Neural cell (in vitro differentiated cells): ENCODE measurements around the gene MAP3K7. TPM values are rescaled to one million over a fixed set of nuclear protein-coding genes. Genes with fewer than 3 reads are reported as not detected.

ENCODE experiments used
- H2AFZ ChIP-seq: fragments of 200-600, 300-800 bp; sonication (generic), shearing (Covaris generic); 2 replicates; pipeline ENCODE4 v1.6.0; 2014; ENCODE audit warnings: low read depth, mild to moderate bottlenecking, antibody characterized with exemption, low read length, moderate library complexity
- H3F3A ChIP-seq: fragments of 200-600 bp; shearing (Covaris generic); 2 replicates; pipeline ENCODE4 v1.6.1; 2016; ENCODE audit warnings: mild to moderate bottlenecking, moderate library complexity, mixed read lengths, antibody characterized with exemption, low read length; ENCODE audit not compliant: insufficient read depth, poor library complexity, severe bottlenecking
- H3K27ac ChIP-seq: fragments of 200-600, 300-800 bp; sonication (generic), shearing (Covaris generic); 2 replicates; pipeline ENCODE4 v1.5.1; 2014; ENCODE audit warnings: mild to moderate bottlenecking, low read length, moderate library complexity
- H3K27me3 ChIP-seq: fragments of 300-800, 200-600 bp; sonication (generic), shearing (Covaris generic); 2 replicates; pipeline ENCODE4 v1.6.0; 2014; ENCODE audit warnings: mild to moderate bottlenecking, low read depth, low read length, moderate library complexity; ENCODE audit not compliant: insufficient read depth
- H3K36me3 ChIP-seq: fragments of 300-800, 200-600 bp; sonication (generic), shearing (Covaris generic); 2 replicates; pipeline ENCODE4 v1.5.1; 2014; ENCODE audit warnings: mild to moderate bottlenecking, antibody characterized with exemption, low read length, moderate library complexity; ENCODE audit not compliant: insufficient read depth
- H3K4me2 ChIP-seq: fragments of 300-800, 200-600 bp; sonication (generic), shearing (Covaris generic); 2 replicates; pipeline ENCODE4 v1.6.0; 2014; ENCODE audit warnings: mild to moderate bottlenecking, low read length
- H3K4me3 ChIP-seq: fragments of 300-800, 200-600 bp; sonication (generic), shearing (Covaris generic); 2 replicates; pipeline ENCODE4 v1.5.1; 2014; ENCODE audit warnings: mild to moderate bottlenecking, low read length, moderate library complexity
- H3K79me2 ChIP-seq: fragments of 200-600 bp; shearing (Covaris generic); replicated peaks from 2 replicates; pipeline ENCODE4 v1.6.0; 2014; ENCODE audit warnings: mild to moderate bottlenecking, low read length, moderate library complexity; ENCODE audit not compliant: insufficient read depth
- H3K9ac ChIP-seq: fragments of 300-800, 200-600 bp; sonication (generic), shearing (Covaris generic); 2 replicates; pipeline ENCODE4 v1.6.1; 2016; ENCODE audit warnings: mild to moderate bottlenecking, low read length, mixed read lengths
- H3K9me2 ChIP-seq: fragments of 200-600 bp; shearing (Covaris generic); 2 replicates; pipeline ENCODE4 v1.6.1; 2016; ENCODE audit warnings: mild to moderate bottlenecking, low read length, mixed read lengths; ENCODE audit not compliant: insufficient read depth
- H3K9me3 ChIP-seq: fragments of 200-600, 300-800 bp; sonication (generic), shearing (Covaris generic); 2 replicates; pipeline ENCODE4 v1.6.1; 2016; ENCODE audit warnings: mild to moderate bottlenecking, mixed run types, low read length, moderate library complexity, mixed read lengths
- H4K20me1 ChIP-seq: fragments of 200-600 bp; shearing (Covaris generic); 2 replicates; pipeline ENCODE4 v1.6.1; 2016; ENCODE audit warnings: mild to moderate bottlenecking, mixed run types; ENCODE audit not compliant: insufficient read depth
- CTCF ChIP-seq: fragments of 450-650 bp; IDR thresholded peaks from 2 replicates; pipeline ENCODE4 v1.5.1; 2014; ENCODE audit warnings: antibody characterized with exemption, mild to moderate bottlenecking, moderate library complexity; ENCODE audit not compliant: poor library complexity, severe bottlenecking
- EP300 ChIP-seq: fragments of 450-650 bp; conservative IDR thresholded peaks from 2 replicates; pipeline ENCODE4 v1.6.1; 2014; ENCODE audit warnings: antibody characterized with exemption, mild to moderate bottlenecking, moderate library complexity; ENCODE audit not compliant: poor library complexity, severe bottlenecking
- EZH2 ChIP-seq: fragments of 200-600, 300-800 bp; shearing (Covaris generic), sonication (generic); IDR thresholded peaks from 2 replicates; pipeline ENCODE4 v1.6.1; 2014; ENCODE audit warnings: antibody characterized with exemption, low read length, borderline replicate concordance, mild to moderate bottlenecking; ENCODE audit not compliant: insufficient read depth, poor library complexity, severe bottlenecking
- MXI1 ChIP-seq: fragments of 450-650 bp; conservative IDR thresholded peaks from 2 replicates; pipeline ENCODE4 v1.6.1; 2014; ENCODE audit warnings: antibody characterized with exemption, mild to moderate bottlenecking; ENCODE audit not compliant: poor library complexity, severe bottlenecking
- POLR2AphosphoS5 ChIP-seq: IDR thresholded peaks from 2 replicates; pipeline ENCODE4 v1.6.1; 2012
- RAD21 ChIP-seq: fragments of 450-650 bp; conservative IDR thresholded peaks from 2 replicates; pipeline ENCODE4 v1.6.1; 2014; ENCODE audit warnings: antibody characterized with exemption, mild to moderate bottlenecking, moderate library complexity
- REST ChIP-seq: IDR thresholded peaks from 2 replicates; pipeline ENCODE4 v1.6.1; 2012; ENCODE audit warnings: borderline replicate concordance
- SMC3 ChIP-seq: fragments of 450-650 bp; conservative IDR thresholded peaks from 2 replicates; pipeline ENCODE4 v1.6.1; 2014; ENCODE audit warnings: antibody characterized with exemption, mild to moderate bottlenecking, moderate library complexity; ENCODE audit not compliant: poor library complexity
- TAF1 ChIP-seq: IDR thresholded peaks from 2 replicates; pipeline ENCODE4 v1.6.1; 2012; ENCODE audit warnings: low read depth
- polyA plus RNA-seq: library from polyadenylated mRNA; depleted of rRNA; stranded (reverse); fragments of >200 nt; gene quantifications from 2 replicates; pipeline ENCODE4 v1.2.3, GENCODE V29; 2014

MAP3K7 gene
- polyA plus RNA-seq, 1 donor from 2014 or later = 71.6 TPM

GRCh38 chr6:90545448-90545847 is 41.4 kb downstream of the MAP3K7 start:
- Histone ChIP-seq H2AFZ (no peak overlapping the region), H3K79me2 (no peaks in the 10 kb centered on the region), H3K9me3 (no peaks in the 10 kb centered on the region), H3K27ac (no peak overlapping the region), H3K9ac (no peak overlapping the region), H3F3A (no peaks in the 10 kb centered on the region), H3K4me2 (no peak overlapping the region), H4K20me1 (no peaks in the 10 kb centered on the region), H3K36me3 (no peaks in the 10 kb centered on the region), H3K4me3 (no peak overlapping the region), H3K9me2 (no peaks in the 10 kb centered on the region), H3K27me3 (no peaks in the 10 kb centered on the region)
- TF ChIP-seq POLR2AphosphoS5 (no peak), EZH2 (no peak), SMC3 (no peak), REST (no peak), EP300 (no peak), TAF1 (no peak), MXI1 (no peak), CTCF (no peak), RAD21 (no peak)

GRCh38 chr6:90544741-90545140 is 42.1 kb downstream of the MAP3K7 start:
- H3K4me2 ChIP-seq = no peak overlapping the region
- no peaks in the 10 kb centered on the region for H3K79me2 ChIP-seq
- H3K27ac ChIP-seq = no peak overlapping the region
- TF ChIP-seq EP300 (no peak), REST (no peak), CTCF (no peak), MXI1 (no peak), RAD21 (no peak), TAF1 (no peak), POLR2AphosphoS5 (no peak), SMC3 (no peak), EZH2 (no peak)
- no peak overlapping the region for H3K4me3 ChIP-seq
- H3K9ac ChIP-seq = no peak overlapping the region
- H3K9me2 ChIP-seq = no peaks in the 10 kb centered on the region
- H3K9me3 ChIP-seq = no peaks in the 10 kb centered on the region
- no peaks in the 10 kb centered on the region for H3K27me3 ChIP-seq
- no peak overlapping the region for H2AFZ ChIP-seq
- no peaks in the 10 kb centered on the region for H4K20me1 ChIP-seq
- H3K36me3 ChIP-seq = no peaks in the 10 kb centered on the region
- no peaks in the 10 kb centered on the region for H3F3A ChIP-seq
